Islet of Langerhans (tissue), 1 donor: ENCODE results near the gene SWSAP1.
"Not testable (repeated sequence)": the region's sequence is repeated elsewhere in the genome, so short reads cannot be mapped to it uniquely, and the experiment has no call there.

Source experiments
- FAIRE-seq: peaks from one replicate; lab custom pipeline; 2011; peaks lifted over from hg19 to GRCh38; lab: Jason Lieb, UNC

SWSAP1 gene

GRCh38 chr19:11379269-11379845, 4.9 kb downstream of the SWSAP1 start:
- not testable (repeated sequence) for FAIRE-seq

GRCh38 chr19:11379857-11380350, 5.4 kb downstream of the SWSAP1 start:
- FAIRE-seq = no peak

DNA sequence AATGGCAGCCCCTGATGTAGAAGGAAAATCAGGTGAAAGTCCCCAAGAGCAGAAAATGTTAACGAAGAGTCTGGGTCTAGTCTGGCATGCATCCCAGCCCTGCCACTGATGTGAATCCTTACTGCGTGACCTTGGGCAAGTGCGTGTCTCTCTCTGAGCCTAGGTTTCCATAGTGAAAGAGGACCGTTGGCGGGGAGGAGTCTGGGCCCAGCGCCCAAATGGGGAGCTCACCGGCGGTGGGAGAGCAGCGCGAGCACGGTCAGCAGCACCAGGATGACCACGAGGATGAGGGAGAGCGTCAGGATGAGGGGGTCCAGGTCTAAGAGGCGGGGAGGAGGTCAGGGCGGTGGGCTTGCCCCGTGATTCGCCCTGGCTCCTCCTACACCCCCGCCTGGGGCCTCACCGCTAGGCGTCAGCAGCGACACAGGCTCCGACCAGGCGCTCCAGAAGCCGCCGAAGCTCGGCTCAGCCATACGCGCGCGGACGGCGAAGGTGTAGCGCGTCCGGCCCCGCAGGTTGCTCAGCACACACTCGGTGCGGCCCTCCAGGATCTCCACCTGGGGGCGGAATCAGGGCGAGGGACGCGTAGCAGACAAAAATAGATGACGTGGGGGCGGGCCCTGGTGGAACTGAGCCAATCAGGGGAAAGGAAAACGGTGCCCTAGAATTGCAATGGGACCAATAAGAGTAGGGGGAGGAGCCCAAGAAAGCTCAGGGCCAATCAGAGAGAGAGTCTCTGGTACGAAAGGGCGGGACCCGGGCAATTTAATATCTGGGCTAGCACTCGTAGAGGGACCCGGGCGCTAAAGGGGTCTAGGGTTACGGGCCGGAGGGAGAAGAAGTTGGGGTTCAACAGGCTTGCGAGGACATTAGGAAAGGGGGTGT, 6.4 kb downstream of the SWSAP1 start:
- FAIRE-seq = no peak

- FAIRE-seq = no peak
These were observed 8.6 kb downstream of the SWSAP1 start for GRCh38 chr19:11382898-11383705.

GRCh38 chr19:11383706-11384048, 9.2 kb downstream of the SWSAP1 start:
- no peak for FAIRE-seq

GRCh38 chr19:11384778-11385129, 10.3 kb downstream of the SWSAP1 start:
- no peak for FAIRE-seq

DNA sequence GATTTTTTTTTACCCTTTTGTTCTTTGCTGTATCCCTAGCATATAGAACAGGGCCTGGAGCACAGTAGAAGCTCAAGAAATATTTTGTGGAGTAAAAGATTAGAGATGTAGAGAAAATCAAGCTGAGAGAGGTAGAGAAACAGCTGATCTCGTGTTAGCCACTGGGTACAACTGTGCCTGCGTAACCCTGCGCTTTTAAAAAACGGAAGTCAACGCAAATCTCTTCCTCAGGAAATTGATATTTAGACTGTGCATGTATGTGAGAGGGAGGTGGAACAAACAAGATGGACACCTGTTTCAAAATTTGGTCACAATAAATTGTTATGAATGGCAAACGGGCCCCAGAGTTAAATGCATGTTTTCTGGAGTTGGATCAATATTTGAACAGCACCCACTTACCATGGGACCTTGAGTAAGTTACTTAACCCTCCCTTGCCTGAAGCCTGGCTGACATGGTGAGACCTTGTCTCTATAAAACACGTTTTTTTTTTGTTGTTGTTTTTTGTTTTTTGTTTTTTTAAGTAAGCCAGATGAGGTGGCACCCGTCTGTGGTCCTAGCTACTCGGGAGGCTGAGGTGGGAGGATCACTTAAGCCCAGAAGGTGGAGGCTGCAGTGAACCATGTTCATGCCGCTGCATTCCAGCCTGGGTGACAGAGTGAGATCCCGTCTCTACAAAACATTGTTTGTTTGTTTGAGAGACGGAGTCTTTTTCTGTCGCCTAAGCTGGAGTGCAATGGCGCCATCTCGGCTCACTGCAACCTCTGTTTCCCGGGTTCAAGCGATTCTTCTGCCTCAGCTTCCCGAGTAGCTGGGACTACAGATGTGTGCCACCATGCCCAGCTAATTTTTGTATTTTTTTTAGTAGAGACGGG, 12.9 kb downstream of the SWSAP1 start:
- no peak for FAIRE-seq

DNA sequence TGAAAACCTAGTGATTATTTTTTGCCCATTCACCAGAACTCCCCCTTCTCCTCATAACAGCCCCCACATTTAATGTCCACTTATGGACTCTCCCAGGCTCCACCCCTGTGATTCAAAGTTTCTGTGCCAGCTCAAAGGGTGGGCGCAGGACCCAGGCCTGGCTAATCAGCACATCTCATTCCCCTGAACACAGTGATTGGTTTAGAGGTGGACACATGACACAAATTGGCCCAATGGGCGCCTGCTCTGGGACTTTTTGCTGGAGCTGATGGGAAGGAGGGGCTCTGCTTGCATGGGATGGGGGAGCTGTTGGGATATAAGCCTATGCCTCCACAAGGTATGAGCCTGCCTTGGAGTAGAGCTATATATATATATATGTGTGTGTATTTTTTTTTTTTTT, 15.9 kb downstream of the SWSAP1 start:
- no peak for FAIRE-seq

DNA sequence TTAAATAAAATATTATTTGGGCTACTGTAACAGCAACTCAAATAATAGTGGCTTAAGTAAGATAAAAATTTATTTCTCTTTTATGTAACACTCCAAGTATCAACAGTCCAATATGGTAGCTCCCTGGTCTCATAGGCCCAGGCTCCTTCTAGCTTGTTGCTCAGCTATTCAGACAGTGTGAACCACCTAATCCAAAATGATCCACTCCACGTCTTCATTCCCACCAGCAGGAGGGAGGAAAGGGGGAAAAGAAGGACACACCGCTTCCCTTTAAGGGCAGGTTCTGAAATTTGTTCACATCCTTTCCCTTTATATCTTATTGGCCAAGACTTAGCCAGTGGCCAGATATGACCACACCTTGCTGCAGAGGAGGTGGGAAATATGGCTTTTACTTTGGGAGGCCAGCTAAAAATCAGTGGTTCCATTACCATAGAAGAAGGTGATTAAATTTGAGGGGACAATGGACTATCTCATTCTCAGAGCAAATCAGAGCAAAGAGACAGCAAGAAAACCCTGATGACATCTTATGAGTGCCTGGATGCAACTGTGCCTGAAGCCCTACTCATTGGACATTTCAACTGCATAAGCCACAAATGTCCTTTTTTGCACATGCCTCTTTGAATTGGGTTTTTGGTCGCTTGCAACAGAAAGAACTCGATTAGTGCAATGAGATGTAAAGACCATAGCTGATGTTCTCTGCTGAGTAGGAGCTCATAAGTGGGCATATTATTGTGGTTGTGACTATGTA, 16.6 kb downstream of the SWSAP1 start:
- no peak for FAIRE-seq

- no peak for FAIRE-seq
These were observed 22.7 kb downstream of the SWSAP1 start for GRCh38 chr19:11397089-11397610.

DNA sequence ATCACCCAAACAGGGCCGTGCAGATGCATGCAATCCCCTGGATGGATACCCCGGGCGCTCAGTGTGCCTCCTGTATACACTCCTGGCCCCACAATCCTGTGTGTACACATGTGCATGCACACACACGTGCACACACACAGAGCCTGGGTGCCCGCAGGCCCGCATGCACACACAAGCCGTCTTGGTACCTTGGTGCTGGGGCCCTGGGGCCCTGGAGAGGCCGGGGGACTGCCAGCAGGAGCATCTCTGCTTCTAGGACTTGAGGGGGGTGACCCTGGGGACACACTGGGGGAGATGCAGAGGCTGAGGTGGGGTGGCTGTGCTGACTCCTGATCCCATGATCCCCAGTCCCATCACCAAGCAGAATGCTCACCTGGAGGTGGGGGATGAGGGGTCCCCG, 25.2 kb downstream of the SWSAP1 start:
- no peak for FAIRE-seq

- no peak for FAIRE-seq
These were observed 26.3 kb downstream of the SWSAP1 start for GRCh38 chr19:11400798-11401197.

- FAIRE-seq = no peak
These were observed 27.5 kb downstream of the SWSAP1 start for GRCh38 chr19:11401808-11402543.

DNA sequence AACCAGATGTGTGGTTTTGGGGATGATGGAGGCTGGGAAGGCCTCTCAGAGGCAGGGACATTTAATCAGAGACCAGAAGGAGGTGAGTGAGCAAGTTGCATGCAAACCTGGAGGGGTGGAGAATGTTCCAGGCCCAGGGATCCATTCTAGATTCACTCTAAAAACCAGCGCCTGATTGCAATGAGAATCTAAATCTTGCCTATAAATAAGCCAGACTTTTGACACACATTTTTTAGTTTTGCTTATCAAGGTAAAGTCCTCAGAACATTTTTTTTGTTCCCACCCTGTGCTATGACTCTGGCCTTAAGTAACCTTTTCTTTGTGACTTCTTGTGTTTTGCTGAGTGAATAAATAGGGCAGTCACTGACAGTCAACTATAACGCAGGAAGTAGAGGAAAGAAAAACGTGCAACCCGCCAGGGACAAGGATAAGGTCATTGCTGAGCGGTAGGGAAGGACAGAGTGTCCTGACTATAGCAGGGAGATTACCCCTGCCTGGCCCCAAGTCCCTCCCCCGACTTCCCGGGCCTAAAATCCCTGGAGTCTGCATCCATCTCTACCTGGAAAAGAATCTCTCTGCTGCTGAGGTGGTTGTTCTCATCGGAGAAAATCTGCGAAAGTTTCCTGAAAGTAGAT, 30.2 kb downstream of the SWSAP1 start:
- no peak for FAIRE-seq

- no peak for FAIRE-seq
These were observed 31.6 kb downstream of the SWSAP1 start for GRCh38 chr19:11405846-11406643.

DNA sequence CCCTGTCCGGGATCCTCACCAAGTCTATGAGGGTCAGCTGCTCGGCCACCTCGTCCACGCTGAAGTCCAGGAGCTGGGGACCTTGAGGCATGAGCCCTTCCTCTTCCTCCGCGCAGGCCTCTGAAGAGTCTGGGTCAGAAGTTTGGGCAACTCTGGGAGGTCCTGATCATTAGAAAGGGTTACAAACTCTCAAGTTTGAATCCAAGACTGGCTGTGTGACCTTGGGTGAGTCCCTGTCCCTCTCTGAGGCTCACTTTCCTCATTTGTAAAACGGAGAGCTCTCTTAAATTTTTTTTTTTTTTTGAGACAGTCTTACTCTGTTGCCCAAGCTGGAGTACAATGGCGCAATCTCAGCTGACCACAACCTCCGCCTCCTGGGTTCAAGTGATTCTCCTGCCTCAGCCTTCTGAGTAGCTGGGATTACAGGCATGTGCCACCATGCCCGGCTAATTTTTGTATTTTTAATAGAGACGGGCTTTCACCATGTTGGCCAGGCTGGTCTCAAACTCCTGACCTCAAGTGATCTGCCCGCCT, 32.3 kb downstream of the SWSAP1 start:
- not testable (repeated sequence) for FAIRE-seq

DNA sequence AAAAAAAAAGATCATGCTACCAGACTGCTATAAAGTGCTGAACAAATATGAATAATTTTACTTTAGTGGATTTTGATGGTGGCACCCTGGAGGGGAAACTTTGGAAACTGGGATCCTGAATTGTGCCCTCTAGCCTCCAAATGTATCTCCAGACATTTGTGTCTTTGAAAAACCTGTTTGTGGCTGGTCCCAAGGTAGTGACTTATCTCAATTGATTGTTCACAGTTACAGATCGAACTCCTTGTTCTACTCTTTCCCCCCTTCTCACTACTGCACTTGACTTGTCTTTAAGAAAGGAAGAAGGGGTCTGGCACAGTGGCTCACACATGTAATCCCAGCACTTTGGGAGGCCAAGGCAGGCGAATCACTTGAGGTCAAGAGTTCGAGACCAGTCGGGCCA, 34.1 kb downstream of the SWSAP1 start:
- no peak for FAIRE-seq

GRCh38 chr19:11410682-11411081, 36.2 kb downstream of the SWSAP1 start:
- FAIRE-seq = no peak

- no peak for FAIRE-seq
These were observed 40.1 kb downstream of the SWSAP1 start for GRCh38 chr19:11414544-11414943.
